Upper lobe of left lung (tissue), 4 donors: ENCODE measurements around the gene LANCL3.

ENCODE experiments used
- POLR2A ChIP-seq, 4 donors: fragments of 450-650 bp; IDR thresholded peaks; one replicate each; pipeline ENCODE4 v1.5.1; 2016 to 2017; ENCODE audit warnings: antibody characterized with exemption in 4 of 4, mild to moderate bottlenecking in 2 of 4
- TF ChIP-seq, protein P1 (sequence below), 6 experiments: fragments of 450-650 bp in 4 of 6; fragments of 200-600 bp in 2 of 6; sonication (generic) in 2 of 6; IDR thresholded peaks; one replicate each; pipeline ENCODE4 v1.5.1; 2016 to 2019; ENCODE audit warnings: antibody characterized with exemption in 6 of 6

DNA sequence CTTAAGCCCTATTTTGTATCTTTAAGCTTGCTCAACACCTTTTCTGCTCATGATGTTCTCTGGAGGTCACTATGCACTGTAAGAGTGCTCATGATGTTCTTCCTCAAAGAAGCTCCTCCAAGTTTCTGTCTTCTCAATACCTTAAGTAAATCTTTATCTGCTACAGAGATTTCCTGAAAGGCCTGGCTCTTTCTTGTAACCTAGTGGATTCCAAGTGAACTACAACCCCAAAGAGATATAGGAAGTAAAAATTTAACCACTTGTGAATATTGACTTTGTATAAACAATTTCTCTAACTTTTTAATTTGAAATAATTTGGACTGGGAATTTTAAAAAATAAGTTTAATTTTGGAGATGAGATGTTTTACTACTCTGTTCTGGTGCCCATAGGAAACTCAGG, 74.8 kb downstream of the LANCL3 start:
- TF ChIP-seq POLR2A (IDR thresholded peaks at IDR 0.05), result no peak
- TF ChIP-seq, protein P1, sequence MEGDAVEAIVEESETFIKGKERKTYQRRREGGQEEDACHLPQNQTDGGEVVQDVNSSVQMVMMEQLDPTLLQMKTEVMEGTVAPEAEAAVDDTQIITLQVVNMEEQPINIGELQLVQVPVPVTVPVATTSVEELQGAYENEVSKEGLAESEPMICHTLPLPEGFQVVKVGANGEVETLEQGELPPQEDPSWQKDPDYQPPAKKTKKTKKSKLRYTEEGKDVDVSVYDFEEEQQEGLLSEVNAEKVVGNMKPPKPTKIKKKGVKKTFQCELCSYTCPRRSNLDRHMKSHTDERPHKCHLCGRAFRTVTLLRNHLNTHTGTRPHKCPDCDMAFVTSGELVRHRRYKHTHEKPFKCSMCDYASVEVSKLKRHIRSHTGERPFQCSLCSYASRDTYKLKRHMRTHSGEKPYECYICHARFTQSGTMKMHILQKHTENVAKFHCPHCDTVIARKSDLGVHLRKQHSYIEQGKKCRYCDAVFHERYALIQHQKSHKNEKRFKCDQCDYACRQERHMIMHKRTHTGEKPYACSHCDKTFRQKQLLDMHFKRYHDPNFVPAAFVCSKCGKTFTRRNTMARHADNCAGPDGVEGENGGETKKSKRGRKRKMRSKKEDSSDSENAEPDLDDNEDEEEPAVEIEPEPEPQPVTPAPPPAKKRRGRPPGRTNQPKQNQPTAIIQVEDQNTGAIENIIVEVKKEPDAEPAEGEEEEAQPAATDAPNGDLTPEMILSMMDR (IDR thresholded peaks at IDR 0.05), result no peak
